GM12878 (cell line): ENCODE results near the gene CLINT1. TPM values are rescaled to one million over a fixed set of nuclear protein-coding genes. Genes with fewer than 3 reads are reported as not detected.

Experiments used
- ATAC-seq: fragments of 200-7000 bp; cut with Tn5 transposase; 3 replicates; pipeline ENCODE4 v1.9.1; 2020; ENCODE audit warnings: mild to moderate bottlenecking, moderate library complexity
- BruUV-seq: library from RNA; stranded (reverse); fragments of 400-500 nt; replicated peaks from 2 replicates; lab custom pipeline; 2021; lab: Mats Ljungman, UMichigan
- CTCF ChIA-PET: fragments of 300-600 bp; sonication (Branson Sonifier 250); formaldehyde crosslinking; extraction: SDS; loops from one replicate; lab custom pipeline; 2021; ENCODE audit warnings: inconsistent platforms; lab: Yijun Ruan, JAX
- POLR2A ChIA-PET: fragments of 350-600 bp; formaldehyde crosslinking; extraction: SDS; loops from one replicate; lab custom pipeline; 2021; ENCODE audit warnings: inconsistent platforms; lab: Charles Lee
- RAD21 ChIA-PET: fragments of 300-600 bp; sonication (Branson Sonifier 250); formaldehyde crosslinking; loops from one replicate; lab custom pipeline; 2023; ENCODE audit warnings: antibody characterized with exemption; ENCODE audit not compliant: unreplicated experiment; lab: Charles Lee
- SMC1A ChIA-PET: fragments of 300-600 bp; sonication (Branson Sonifier 250); formaldehyde crosslinking; loops from one replicate; lab custom pipeline; 2023; ENCODE audit not compliant: unreplicated experiment, uncharacterized antibody; lab: Charles Lee
- DNase-seq: peaks from one replicate; pipeline ENCODE4 v3.0.0-alpha.2; 2011; ENCODE audit warnings: low read depth, low spot score
- FAIRE-seq: peaks from 3 replicates; lab custom pipeline; 2011; peaks lifted over from hg19 to GRCh38; lab: Jason Lieb, UNC
- H2AFZ ChIP-seq: 2 replicates; pipeline ENCODE4 v1.6.0; 2011; ENCODE audit warnings: low read depth, low read length, control low read depth; ENCODE audit not compliant: control insufficient read depth
- H3K27ac ChIP-seq: 2 replicates; pipeline ENCODE4 v1.5.1; 2011; ENCODE audit warnings: control low read depth; ENCODE audit not compliant: control insufficient read depth, insufficient read depth
- H3K27me3 ChIP-seq, 2 experiments: replicated peaks in 1 of 2; 2 replicates each; pipeline versions ENCODE4 v1.6.0 to v1.6.1; 2011; ENCODE audit warnings: low read length in 1 of 2; ENCODE audit not compliant: control insufficient read depth in 2 of 2, insufficient read depth in 2 of 2
- H3K36me3 ChIP-seq, 2 experiments: 2 replicates each; pipeline ENCODE4 v1.5.1; 2011; ENCODE audit warnings: low read length in 1 of 2; ENCODE audit not compliant: control insufficient read depth in 2 of 2, insufficient read depth in 2 of 2
- H3K4me1 ChIP-seq: 2 replicates; pipeline ENCODE4 v1.6.1; 2011; ENCODE audit warnings: mild to moderate bottlenecking, low read length, moderate library complexity, mixed read lengths; ENCODE audit not compliant: control insufficient read depth, insufficient read depth
- H3K4me2 ChIP-seq: 2 replicates; pipeline ENCODE4 v1.6.0; 2011; ENCODE audit warnings: control low read depth; ENCODE audit not compliant: control insufficient read depth, insufficient read depth
- H3K4me3 ChIP-seq: fragments of 200-600 bp; sonication (generic); 2 replicates; pipeline ENCODE4 v1.5.1; 2016
- H3K79me2 ChIP-seq: 2 replicates; pipeline ENCODE4 v1.6.0; 2011; ENCODE audit warnings: low read length; ENCODE audit not compliant: control insufficient read depth, insufficient read depth
- H3K9ac ChIP-seq: 2 replicates; pipeline ENCODE4 v1.8.0; 2011; ENCODE audit warnings: low read length, control low read depth, mixed read lengths; ENCODE audit not compliant: control insufficient read depth, insufficient read depth
- H3K9me3 ChIP-seq: replicated peaks from 3 replicates; pipeline ENCODE4 v1.5.1; 2011; ENCODE audit warnings: mild to moderate bottlenecking, low read length; ENCODE audit not compliant: control insufficient read depth, insufficient read depth
- H4K20me1 ChIP-seq: 2 replicates; pipeline ENCODE4 v1.6.0; 2011; ENCODE audit not compliant: control insufficient read depth, insufficient read depth
- EED ChIP-seq: sonication (generic); IDR thresholded peaks from 2 replicates; pipeline ENCODE4 v1.6.1; 2016; ENCODE audit warnings: antibody characterized with exemption, low read depth
- JUNB ChIP-seq: IDR thresholded peaks from 2 replicates; pipeline ENCODE4 v1.6.1; 2016; ENCODE audit warnings: antibody characterized with exemption, mild to moderate bottlenecking
- NFXL1 ChIP-seq: fragments of 450-650 bp; IDR thresholded peaks from 2 replicates; pipeline ENCODE4 v1.6.1; 2017; ENCODE audit warnings: antibody characterized with exemption, mild to moderate bottlenecking, borderline replicate concordance
- SMAD1 ChIP-seq: fragments of 450-650 bp; IDR thresholded peaks from 2 replicates; pipeline ENCODE4 v1.6.1; 2018; ENCODE audit warnings: mild to moderate bottlenecking, low read depth; ENCODE audit not compliant: partially characterized antibody
- SRF ChIP-seq, 2 experiments: IDR thresholded peaks; 2 replicates each; pipeline ENCODE4 v1.6.1; 2011; ENCODE audit warnings: low read depth in 2 of 2, low read length in 2 of 2, mild to moderate bottlenecking in 1 of 2, moderate library complexity in 1 of 2
- STAT1 ChIP-seq: fragments of 450-650 bp; conservative IDR thresholded peaks from 2 replicates; pipeline ENCODE4 v1.6.1; 2014; ENCODE audit warnings: antibody characterized with exemption, mild to moderate bottlenecking
- WGBS: methylation state at CpG from one replicate; pipeline ENCODE4 v1.1.6; 2016; ENCODE audit warnings: low lambda C conversion rate; ENCODE audit not compliant: insufficient replicate concordance, insufficient coverage; ENCODE audit errors: missing lambda C conversion rate; 5-methylcytosine and 5-hydroxymethylcytosine counted together
- in situ Hi-C: fragments of 300-500 bp; cut with MboI; formaldehyde crosslinking; loops from 9 replicates; pipeline ENCODE4 v1.14.3; 2018; ENCODE audit warnings: mixed read lengths
- intact Hi-C: fragments of 100-400 bp; cut with micrococcal nuclease; formaldehyde crosslinking; loops from one replicate; pipeline ENCODE4 v1.14.2; 2022; ENCODE audit not compliant: unreplicated experiment
- polyA plus RNA-seq, 11 experiments: library from polyadenylated mRNA; depleted of rRNA in 4 of 11; unstranded in 6 of 11; stranded (reverse) in 5 of 11; fragments of >200 nt; fragmentation: Nextera tagmentation in 4 of 11; fragmentation: Illumina TruSeq in 1 of 11; extraction: Ambion mirVana in 4 of 11; extraction: Trizol in 1 of 11; gene quantifications; 1 replicate in 1 of 11; 2 replicates in 10 of 11; pipeline versions ENCODE4 v1.2.1 to v1.2.3, GENCODE V29; 2011 to 2016; ENCODE audit warnings: inconsistent platforms in 2 of 11, missing spikeins in 2 of 11, low read depth in 1 of 11
- total RNA-seq, 4 experiments: library from RNA; depleted of rRNA in 3 of 4; stranded (reverse); fragments of >200 nt in 3 of 4; fragmentation: Illumina TruSeq in 1 of 4; extraction: Trizol in 1 of 4; gene quantifications; 2 replicates each; pipeline versions ENCODE4 v1.2.1 to v1.2.3, GENCODE V29; 2013 to 2021
- TF ChIP-seq, protein P1 (sequence below): fragments of 450-650 bp; formaldehyde crosslinking; IDR thresholded peaks from 2 replicates; pipeline ENCODE4 v1.4.0; 2020; ENCODE audit warnings: mild to moderate bottlenecking, moderate library complexity
- TF ChIP-seq, protein P2 (sequence below): fragments of 450-650 bp; conservative IDR thresholded peaks from 2 replicates; pipeline ENCODE4 v1.6.1; 2017; ENCODE audit warnings: mild to moderate bottlenecking, moderate library complexity

The CLINT1 gene
- total and polyA plus RNA-seq, 10 of the 15 experiments (the other 5 are each of a cell fraction or from before 2014, with no cell fraction given): 30.0 to 136 (median 105) TPM

DNA sequence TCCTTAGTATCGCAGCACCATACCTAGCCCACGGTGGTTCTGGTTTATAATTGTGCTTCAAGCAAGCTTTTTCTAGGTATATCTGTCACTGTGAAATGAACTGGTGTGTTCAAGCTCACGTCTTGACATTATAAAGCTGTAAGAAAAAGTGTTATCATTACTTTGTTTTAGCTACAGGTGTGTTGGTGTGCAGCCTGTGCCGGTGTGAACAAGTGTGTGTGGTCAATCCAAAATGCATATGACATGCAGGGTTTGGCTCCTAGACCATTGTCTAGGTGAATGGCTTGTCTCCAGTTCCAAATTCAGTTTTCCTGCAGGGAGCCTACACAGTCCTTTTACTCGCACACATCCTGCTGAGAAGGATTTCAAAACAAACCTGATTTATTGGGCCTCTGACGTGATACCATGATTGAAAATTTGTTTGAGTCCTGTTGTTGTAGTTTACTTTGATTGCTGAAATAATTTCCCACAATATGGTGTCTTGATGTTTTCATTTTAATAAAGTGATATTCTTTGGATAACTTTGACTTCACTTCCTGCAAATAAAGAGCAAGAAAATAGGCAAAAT is 111.7 kb downstream of the CLINT1 start:
- in situ Hi-C loops: no loop called here
- ChIA-PET CTCF (interaction anchor here (1.0 to 8.0 kb wide), 8 partner anchors 8 to 421 kb away, joined by 3 to 95 read pairs (median 8); partner anchors contain the start of genes C5orf52 and NIPAL4), SMC1A (interaction anchor here (0.8 to 2.0 kb wide), 10 partner anchors 29 to 1607 kb away, joined by 3 to 6 read pairs (median 4); no protein-coding TSS in a partner anchor), RAD21 (interaction anchor here (0.9 to 3.2 kb wide), 2 partner anchors 29 to 316 kb away, joined by 3 to 9 read pairs; no protein-coding TSS in a partner anchor), POLR2A (no interaction called here)
- no peaks in the 10 kb centered on the region; the same call in 1 of the 2 replicates for H3K79me2 ChIP-seq
- ATAC-seq (no peak), DNase-seq (no peak), FAIRE-seq (no peak)
- H3K9ac ChIP-seq: no peak overlapping the region
- 79% methylated on average over 6 of the region's 6 CpGs for WGBS
- intact Hi-C loops: loop anchor here (10.0 kb wide), 2 partner anchors 492 to 602 kb away; partner anchors contain the start of gene MED7
- no peaks in the 10 kb centered on the region for H4K20me1 ChIP-seq
- no peaks in the 10 kb centered on the region for H3K36me3 ChIP-seq
- no peak overlapping the region for H3K4me2 ChIP-seq
- H3K4me3 ChIP-seq: no peak overlapping the region
- H3K4me1 ChIP-seq: peaks cover 12% of the 10 kb centered on the region; the same call in 1 of the 2 replicates
- no peak overlapping the region for H3K27ac ChIP-seq
- no peak for TF ChIP-seq STAT1
- TF ChIP-seq EED: no peak
- no peak for TF ChIP-seq SRF (IDR thresholded peaks at IDR 0.05; ENCODE audit: low read depth in 2 of 2, low read length in 2 of 2)
- TF ChIP-seq, protein P1, sequence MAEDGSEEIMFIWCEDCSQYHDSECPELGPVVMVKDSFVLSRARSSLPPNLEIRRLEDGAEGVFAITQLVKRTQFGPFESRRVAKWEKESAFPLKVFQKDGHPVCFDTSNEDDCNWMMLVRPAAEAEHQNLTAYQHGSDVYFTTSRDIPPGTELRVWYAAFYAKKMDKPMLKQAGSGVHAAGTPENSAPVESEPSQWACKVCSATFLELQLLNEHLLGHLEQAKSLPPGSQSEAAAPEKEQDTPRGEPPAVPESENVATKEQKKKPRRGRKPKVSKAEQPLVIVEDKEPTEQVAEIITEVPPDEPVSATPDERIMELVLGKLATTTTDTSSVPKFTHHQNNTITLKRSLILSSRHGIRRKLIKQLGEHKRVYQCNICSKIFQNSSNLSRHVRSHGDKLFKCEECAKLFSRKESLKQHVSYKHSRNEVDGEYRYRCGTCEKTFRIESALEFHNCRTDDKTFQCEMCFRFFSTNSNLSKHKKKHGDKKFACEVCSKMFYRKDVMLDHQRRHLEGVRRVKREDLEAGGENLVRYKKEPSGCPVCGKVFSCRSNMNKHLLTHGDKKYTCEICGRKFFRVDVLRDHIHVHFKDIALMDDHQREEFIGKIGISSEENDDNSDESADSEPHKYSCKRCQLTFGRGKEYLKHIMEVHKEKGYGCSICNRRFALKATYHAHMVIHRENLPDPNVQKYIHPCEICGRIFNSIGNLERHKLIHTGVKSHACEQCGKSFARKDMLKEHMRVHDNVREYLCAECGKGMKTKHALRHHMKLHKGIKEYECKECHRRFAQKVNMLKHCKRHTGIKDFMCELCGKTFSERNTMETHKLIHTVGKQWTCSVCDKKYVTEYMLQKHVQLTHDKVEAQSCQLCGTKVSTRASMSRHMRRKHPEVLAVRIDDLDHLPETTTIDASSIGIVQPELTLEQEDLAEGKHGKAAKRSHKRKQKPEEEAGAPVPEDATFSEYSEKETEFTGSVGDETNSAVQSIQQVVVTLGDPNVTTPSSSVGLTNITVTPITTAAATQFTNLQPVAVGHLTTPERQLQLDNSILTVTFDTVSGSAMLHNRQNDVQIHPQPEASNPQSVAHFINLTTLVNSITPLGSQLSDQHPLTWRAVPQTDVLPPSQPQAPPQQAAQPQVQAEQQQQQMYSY (CRISPR knock-in tag): no peak
- TF ChIP-seq, protein P2, sequence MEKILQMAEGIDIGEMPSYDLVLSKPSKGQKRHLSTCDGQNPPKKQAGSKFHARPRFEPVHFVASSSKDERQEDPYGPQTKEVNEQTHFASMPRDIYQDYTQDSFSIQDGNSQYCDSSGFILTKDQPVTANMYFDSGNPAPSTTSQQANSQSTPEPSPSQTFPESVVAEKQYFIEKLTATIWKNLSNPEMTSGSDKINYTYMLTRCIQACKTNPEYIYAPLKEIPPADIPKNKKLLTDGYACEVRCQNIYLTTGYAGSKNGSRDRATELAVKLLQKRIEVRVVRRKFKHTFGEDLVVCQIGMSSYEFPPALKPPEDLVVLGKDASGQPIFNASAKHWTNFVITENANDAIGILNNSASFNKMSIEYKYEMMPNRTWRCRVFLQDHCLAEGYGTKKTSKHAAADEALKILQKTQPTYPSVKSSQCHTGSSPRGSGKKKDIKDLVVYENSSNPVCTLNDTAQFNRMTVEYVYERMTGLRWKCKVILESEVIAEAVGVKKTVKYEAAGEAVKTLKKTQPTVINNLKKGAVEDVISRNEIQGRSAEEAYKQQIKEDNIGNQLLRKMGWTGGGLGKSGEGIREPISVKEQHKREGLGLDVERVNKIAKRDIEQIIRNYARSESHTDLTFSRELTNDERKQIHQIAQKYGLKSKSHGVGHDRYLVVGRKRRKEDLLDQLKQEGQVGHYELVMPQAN: no peak
- no peak for TF ChIP-seq JUNB
- no peak for TF ChIP-seq SMAD1
- TF ChIP-seq NFXL1: no peak
- no TSS peak for BruUV-seq
- no peaks in the 10 kb centered on the region for H3K27me3 ChIP-seq
- no peak overlapping the region for H2AFZ ChIP-seq
- H3K9me3 ChIP-seq: no peaks in the 10 kb centered on the region
